IgD-negative memory B cell (primary cell): Measurements from ENCODE around the gene ZBTB7B. TPM values are rescaled to one million over a fixed set of nuclear protein-coding genes. Genes with fewer than 3 reads are reported as not detected.

ENCODE experiments used
- H3K27ac Mint-ChIP-seq, 3 donors: one replicate each; pipeline ENCODE4 v1.8.0; 2020 to 2022; ENCODE audit warnings: mild to moderate bottlenecking in 3 of 3, mixed read lengths in 3 of 3, moderate library complexity in 1 of 3
- H3K27me3 Mint-ChIP-seq: one replicate; pipeline ENCODE4 v1.8.0; 2021; ENCODE audit warnings: mixed read lengths
- H3K36me3 Mint-ChIP-seq: one replicate; pipeline ENCODE4 v1.8.0; 2020; ENCODE audit warnings: mild to moderate bottlenecking, mixed read lengths
- H3K4me1 Mint-ChIP-seq, 3 donors: one replicate each; pipeline ENCODE4 v1.8.0; 2020 to 2022; ENCODE audit warnings: mixed read lengths in 3 of 3, mild to moderate bottlenecking in 1 of 3
- H3K4me3 Mint-ChIP-seq, 4 donors: one replicate each; pipeline ENCODE4 v1.8.0; 2020 to 2022; ENCODE audit warnings: mild to moderate bottlenecking in 4 of 4, mixed read lengths in 4 of 4, moderate library complexity in 3 of 4
- H3K9me3 Mint-ChIP-seq, 3 donors: one replicate each; pipeline ENCODE4 v1.8.0; 2020 to 2021; ENCODE audit warnings: mixed read lengths in 3 of 3, mild to moderate bottlenecking in 1 of 3
- polyA plus RNA-seq: library from polyadenylated mRNA; unstranded; fragments of 300-500 nt; fragmentation: Illumina TruSeq; gene quantifications from one replicate; pipeline ENCODE4 v1.2.3, GENCODE V29; 2021

The ZBTB7B gene
- polyA plus RNA-seq, 1 donor from 2014 or later, result 7.7 TPM

DNA sequence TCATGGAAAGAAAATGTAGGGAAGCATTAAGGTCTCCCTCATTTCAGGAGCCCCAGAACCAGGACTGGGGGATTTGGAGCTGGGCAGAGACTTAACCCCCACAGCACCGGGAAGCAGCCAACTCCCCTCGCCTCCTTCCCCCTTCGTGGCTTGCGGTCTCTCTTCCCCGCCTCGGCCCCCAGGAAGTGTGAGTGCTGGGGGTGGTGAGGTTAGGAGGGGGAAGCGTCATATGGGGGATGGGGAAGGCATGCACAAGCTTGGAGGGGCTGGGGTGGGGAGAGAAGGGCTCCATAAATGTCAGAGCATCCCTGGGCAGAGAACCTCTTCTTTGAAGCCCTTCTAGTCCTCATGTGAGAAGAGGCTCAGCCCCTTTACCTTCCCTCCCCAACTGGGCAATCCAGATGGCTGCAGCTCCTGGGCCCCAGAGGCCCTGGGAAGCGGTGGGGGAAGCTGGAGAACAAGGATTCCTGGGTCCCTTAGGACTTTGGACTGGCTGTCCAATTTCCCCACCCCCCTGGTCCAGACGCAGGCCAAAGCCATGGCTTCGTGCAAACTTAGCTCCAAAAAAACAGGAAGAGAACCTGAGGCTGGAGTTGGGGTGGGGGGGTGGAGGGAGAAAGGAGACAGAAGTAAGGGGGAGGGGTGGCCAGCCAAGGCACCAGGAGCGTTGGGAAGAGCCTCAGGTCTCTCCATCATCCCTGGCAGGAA is 7.8 kb downstream of the ZBTB7B start:
- Mint-ChIP-seq H3K4me1 (peaks cover 32 to 50% (median 37%) of the 10 kb centered on the region in 3 donors), H3K27me3 (no peaks in the 10 kb centered on the region), H3K36me3 (peaks cover 6% of the 10 kb centered on the region), H3K9me3 (no peaks in the 10 kb centered on the region), H3K4me3 (peak overlapping the region in 3 of 4 donors; percentile 20 to 63 (median 36)), H3K27ac (peak overlapping the region; percentile 50 to 94 (median 59))

- peaks cover 34 to 46% (median 38%) of the 10 kb centered on the region in 3 donors for H3K4me1 Mint-ChIP-seq
- no peaks in the 10 kb centered on the region for H3K9me3 Mint-ChIP-seq
- peaks cover 6% of the 10 kb centered on the region for H3K36me3 Mint-ChIP-seq
- peak overlapping the region in 1 of 4 donors; percentile 27 for H3K4me3 Mint-ChIP-seq
- no peak overlapping the region for H3K27ac Mint-ChIP-seq
- H3K27me3 Mint-ChIP-seq, result no peaks in the 10 kb centered on the region
Observed at GRCh38 chr1:155011004-155011416, 8.4 kb downstream of the ZBTB7B start.

- peaks cover 34 to 46% (median 37%) of the 10 kb centered on the region in 3 donors for H3K4me1 Mint-ChIP-seq
- no peaks in the 10 kb centered on the region for H3K9me3 Mint-ChIP-seq
- H3K27me3 Mint-ChIP-seq, result no peaks in the 10 kb centered on the region
- H3K27ac Mint-ChIP-seq, result no peak overlapping the region
- peak overlapping the region in 1 of 4 donors; percentile 27 for H3K4me3 Mint-ChIP-seq
- H3K36me3 Mint-ChIP-seq, result peaks cover 6% of the 10 kb centered on the region
Observed at GRCh38 chr1:155011437-155012025, 8.9 kb downstream of the ZBTB7B start.

DNA sequence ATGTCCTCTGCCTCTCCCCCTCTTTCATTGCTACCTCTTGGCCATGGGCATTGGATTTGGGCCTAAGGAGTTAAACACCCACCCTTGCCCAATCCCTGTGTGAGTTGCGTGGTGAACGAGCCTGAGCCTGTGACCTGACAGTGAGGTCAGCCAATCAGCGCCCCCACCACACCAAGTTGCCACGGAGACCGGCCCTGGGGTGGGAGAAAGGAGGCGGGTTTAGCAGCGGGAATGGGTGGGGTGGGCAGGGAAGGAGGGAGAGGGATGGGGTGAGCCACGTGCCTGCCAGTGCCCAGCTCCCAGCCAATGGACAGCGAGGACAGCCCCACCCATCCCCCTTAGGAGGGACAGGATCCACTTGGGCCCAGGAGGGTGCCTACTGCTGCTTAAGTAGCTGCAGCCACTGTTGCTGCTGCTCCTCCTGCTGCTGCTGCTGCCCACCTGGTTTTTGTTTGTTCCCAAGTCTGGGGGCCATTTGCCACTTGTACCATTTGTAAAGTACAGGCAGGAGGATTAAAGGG is 9.5 kb downstream of the ZBTB7B start:
- no peaks in the 10 kb centered on the region for H3K9me3 Mint-ChIP-seq
- peak overlapping the region in 2 of 4 donors; percentile 3 to 6 for H3K4me3 Mint-ChIP-seq
- peaks cover 6% of the 10 kb centered on the region for H3K36me3 Mint-ChIP-seq
- peaks cover 32 to 43% (median 36%) of the 10 kb centered on the region in 3 donors for H3K4me1 Mint-ChIP-seq
- no peaks in the 10 kb centered on the region for H3K27me3 Mint-ChIP-seq
- peak overlapping the region in 2 of 3 donors; percentile 69 to 83 for H3K27ac Mint-ChIP-seq

DNA sequence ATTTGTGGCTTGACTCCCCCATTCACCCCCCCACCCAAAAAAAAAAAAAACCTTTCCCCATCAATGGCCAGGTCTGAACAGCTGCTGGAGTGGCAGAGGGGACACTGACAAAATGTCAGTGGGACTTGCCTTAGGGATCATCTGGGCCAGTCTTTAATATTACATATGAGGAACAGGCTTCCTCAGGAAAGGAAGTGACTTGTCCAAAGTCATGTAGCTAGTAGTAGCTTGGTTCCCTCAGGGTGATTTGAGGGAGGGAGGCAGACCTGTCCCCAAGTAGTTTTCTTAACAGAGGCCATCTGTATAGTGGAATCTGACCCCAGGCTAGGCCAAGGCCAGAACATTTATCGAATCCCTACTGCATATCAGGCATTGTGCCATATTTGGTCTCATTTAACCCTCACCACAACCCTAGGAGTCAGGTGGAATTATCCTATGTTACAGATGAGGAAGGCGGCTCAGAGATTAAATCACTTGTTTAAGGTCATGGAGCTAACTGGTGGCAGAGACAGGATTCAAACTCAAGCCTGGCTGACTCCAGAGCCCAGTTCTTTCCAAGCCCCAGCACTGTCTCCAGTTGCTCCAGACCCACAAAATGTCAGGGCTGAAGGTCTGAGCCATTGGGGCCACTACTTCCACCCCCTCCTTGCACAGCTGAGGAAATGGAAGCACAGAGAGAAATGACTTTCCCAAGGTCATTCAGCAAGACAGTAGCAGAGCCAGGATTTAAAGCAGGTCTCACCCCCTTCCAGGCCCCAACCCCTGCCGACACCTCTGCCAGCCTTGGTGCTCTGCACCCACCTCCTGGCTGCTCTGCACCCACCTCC is 10.4 kb downstream of the ZBTB7B start:
- peak overlapping the region; percentile 63 to 83 (median 69) for H3K27ac Mint-ChIP-seq
- H3K9me3 Mint-ChIP-seq, result no peaks in the 10 kb centered on the region
- H3K4me1 Mint-ChIP-seq, result peaks cover 32 to 47% (median 36%) of the 10 kb centered on the region in 3 donors
- no peaks in the 10 kb centered on the region for H3K27me3 Mint-ChIP-seq
- H3K36me3 Mint-ChIP-seq, result peaks cover 6% of the 10 kb centered on the region
- peak overlapping the region; percentile 6 to 43 (median 18) for H3K4me3 Mint-ChIP-seq

GRCh38 chr1:155013632-155014031 is 11.0 kb downstream of the ZBTB7B start:
- H3K9me3 Mint-ChIP-seq, result no peaks in the 10 kb centered on the region
- peak overlapping the region in 1 of 3 donors; percentile 72 for H3K27ac Mint-ChIP-seq
- peaks cover 6% of the 10 kb centered on the region for H3K36me3 Mint-ChIP-seq
- H3K4me1 Mint-ChIP-seq, result peaks cover 32 to 49% (median 35%) of the 10 kb centered on the region in 3 donors
- peak overlapping the region in 2 of 4 donors; percentile 35 to 63 for H3K4me3 Mint-ChIP-seq
- no peaks in the 10 kb centered on the region for H3K27me3 Mint-ChIP-seq

GRCh38 chr1:155014709-155015508 is 12.3 kb downstream of the ZBTB7B start:
- Mint-ChIP-seq H3K4me1 (peaks cover 27 to 45% (median 31%) of the 10 kb centered on the region in 3 donors), H3K27ac (peak overlapping the region in 2 of 3 donors; percentile 78 to 84), H3K36me3 (peaks cover 2% of the 10 kb centered on the region), H3K4me3 (peak overlapping the region in 3 of 4 donors; percentile 39 to 90 (median 63)), H3K9me3 (no peaks in the 10 kb centered on the region), H3K27me3 (no peaks in the 10 kb centered on the region)

GRCh38 chr1:155015527-155016230 is 13.1 kb downstream of the ZBTB7B start:
- Mint-ChIP-seq H3K9me3 (no peaks in the 10 kb centered on the region), H3K27ac (peak overlapping the region; percentile 78 to 93 (median 87)), H3K4me1 (peaks cover 25 to 43% (median 26%) of the 10 kb centered on the region in 3 donors), H3K36me3 (peaks cover 2% of the 10 kb centered on the region), H3K4me3 (peak overlapping the region; percentile 65 to 90 (median 70)), H3K27me3 (no peaks in the 10 kb centered on the region)

- peak overlapping the region; percentile 78 to 93 (median 87) for H3K27ac Mint-ChIP-seq
- H3K36me3 Mint-ChIP-seq, result peaks cover 2% of the 10 kb centered on the region
- H3K4me1 Mint-ChIP-seq, result peaks cover 25 to 40% (median 26%) of the 10 kb centered on the region in 3 donors
- H3K9me3 Mint-ChIP-seq, result no peaks in the 10 kb centered on the region
- no peaks in the 10 kb centered on the region for H3K27me3 Mint-ChIP-seq
- peak overlapping the region; percentile 65 to 90 (median 79) for H3K4me3 Mint-ChIP-seq
Observed at GRCh38 chr1:155016231-155016831, 13.7 kb downstream of the ZBTB7B start.

DNA sequence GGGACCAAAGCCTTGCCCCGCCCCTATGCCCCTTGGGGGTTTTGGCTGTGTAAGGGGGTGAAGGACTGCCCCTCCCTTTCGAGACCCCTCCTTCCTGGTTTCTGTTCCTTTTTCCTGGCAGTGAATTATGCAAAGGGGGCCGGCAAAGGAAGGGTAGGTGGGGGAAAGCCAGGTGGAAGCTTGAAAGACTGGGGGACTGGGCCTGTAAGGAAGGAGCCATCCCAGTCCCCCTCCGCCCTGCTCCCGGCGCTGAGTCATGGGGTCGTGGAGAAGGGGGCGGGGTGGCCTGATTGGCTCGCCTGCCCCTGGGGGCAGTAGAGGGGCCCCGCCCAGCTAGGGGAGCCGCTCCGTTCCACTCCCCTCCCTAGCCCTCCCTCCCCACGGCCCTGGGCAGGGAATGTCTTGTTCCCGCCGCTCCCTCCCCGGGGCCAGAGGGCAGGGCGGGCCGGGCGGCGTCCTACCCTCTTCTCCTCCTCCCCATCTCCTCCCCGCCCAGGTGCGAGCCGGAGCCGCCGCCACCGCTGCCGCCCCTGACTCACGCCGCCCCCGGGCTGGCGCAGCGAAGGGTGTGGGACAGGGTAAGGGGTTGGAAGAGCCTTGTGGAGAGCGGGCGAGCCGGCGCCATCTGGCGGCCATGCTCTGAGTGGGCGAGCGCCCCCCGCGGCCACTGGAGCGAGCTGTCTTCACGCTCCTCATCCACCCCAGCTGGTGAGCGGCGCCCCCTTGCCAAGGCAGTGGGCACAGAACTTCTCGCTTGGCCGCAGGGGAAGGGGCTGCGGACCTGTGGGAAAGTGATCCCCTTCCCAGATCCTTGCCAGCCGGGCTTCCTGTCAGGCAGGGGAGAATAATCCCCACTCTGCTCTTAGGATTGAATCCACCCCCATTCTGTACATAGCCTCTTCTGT is 14.7 kb downstream of the ZBTB7B start:
- peaks cover 25 to 38% (median 30%) of the 10 kb centered on the region in 3 donors for H3K4me1 Mint-ChIP-seq
- H3K27ac Mint-ChIP-seq, result peak overlapping the region; percentile 78 to 93 (median 87)
- no peaks in the 10 kb centered on the region for H3K9me3 Mint-ChIP-seq
- peak overlapping the region; percentile 76 to 91 (median 90) for H3K4me3 Mint-ChIP-seq
- peaks cover 2% of the 10 kb centered on the region for H3K36me3 Mint-ChIP-seq
- no peaks in the 10 kb centered on the region for H3K27me3 Mint-ChIP-seq

GRCh38 chr1:155017946-155018316 is 15.3 kb downstream of the ZBTB7B start:
- Mint-ChIP-seq H3K36me3 (peaks cover 2% of the 10 kb centered on the region), H3K9me3 (no peaks in the 10 kb centered on the region), H3K4me3 (peak overlapping the region; percentile 76 to 91 (median 90)), H3K4me1 (peaks cover 18 to 32% (median 30%) of the 10 kb centered on the region in 3 donors), H3K27me3 (no peaks in the 10 kb centered on the region), H3K27ac (peak overlapping the region; percentile 76 to 81 (median 78))

DNA sequence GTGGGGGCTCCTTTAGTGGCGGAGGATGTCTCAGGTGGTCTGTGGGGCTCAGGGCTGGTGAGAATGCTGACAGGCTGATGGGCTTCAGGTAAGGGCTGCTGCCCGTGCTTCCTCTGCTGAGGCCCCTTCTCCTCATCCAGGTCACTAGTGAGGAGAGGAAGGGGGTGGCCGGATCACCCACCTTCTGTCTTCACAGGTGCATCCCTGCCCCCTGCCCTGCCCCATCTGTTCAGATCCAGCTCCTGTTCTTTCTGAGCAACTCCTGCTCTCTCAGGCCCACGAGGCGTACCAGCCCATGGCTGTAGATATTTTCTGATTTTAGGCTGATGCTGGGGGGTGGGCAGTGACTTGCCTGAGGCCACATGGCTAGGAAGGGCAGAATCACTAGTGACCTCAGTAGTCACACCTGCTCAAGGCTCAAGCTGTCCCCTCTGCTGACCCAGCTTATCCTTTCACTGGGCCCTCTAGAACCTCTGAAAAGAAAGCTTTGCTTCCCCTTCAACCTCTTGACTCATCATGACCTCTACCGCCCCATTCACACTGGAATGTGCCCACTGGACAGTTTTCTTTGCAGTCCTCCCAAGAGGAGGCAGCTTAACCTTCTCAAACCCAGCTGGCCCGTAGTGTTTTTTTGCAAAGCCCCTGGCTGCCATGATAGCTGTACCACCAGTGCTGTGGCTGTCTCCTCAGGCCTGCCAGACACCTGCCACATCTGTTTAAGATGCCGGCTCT is 16.2 kb downstream of the ZBTB7B start:
- H3K4me3 Mint-ChIP-seq, result peak overlapping the region in 3 of 4 donors; percentile 53 to 77 (median 74)
- peak overlapping the region; percentile 49 to 69 (median 59) for H3K27ac Mint-ChIP-seq
- peaks cover 14 to 28% (median 27%) of the 10 kb centered on the region in 3 donors for H3K4me1 Mint-ChIP-seq
- H3K9me3 Mint-ChIP-seq, result no peaks in the 10 kb centered on the region
- no peaks in the 10 kb centered on the region for H3K27me3 Mint-ChIP-seq
- H3K36me3 Mint-ChIP-seq, result peaks cover 2% of the 10 kb centered on the region
